GM18511 (cell line): ENCODE measurements around the gene RASGRF1.

ENCODE experiments used
- ATAC-seq: cut with Tn5 transposase; IDR thresholded peaks from one replicate; pipeline ENCODE4 v1.9.1; 2021; ENCODE audit warnings: mild to moderate bottlenecking, moderate library complexity; ENCODE audit not compliant: unreplicated experiment

The RASGRF1 gene

DNA sequence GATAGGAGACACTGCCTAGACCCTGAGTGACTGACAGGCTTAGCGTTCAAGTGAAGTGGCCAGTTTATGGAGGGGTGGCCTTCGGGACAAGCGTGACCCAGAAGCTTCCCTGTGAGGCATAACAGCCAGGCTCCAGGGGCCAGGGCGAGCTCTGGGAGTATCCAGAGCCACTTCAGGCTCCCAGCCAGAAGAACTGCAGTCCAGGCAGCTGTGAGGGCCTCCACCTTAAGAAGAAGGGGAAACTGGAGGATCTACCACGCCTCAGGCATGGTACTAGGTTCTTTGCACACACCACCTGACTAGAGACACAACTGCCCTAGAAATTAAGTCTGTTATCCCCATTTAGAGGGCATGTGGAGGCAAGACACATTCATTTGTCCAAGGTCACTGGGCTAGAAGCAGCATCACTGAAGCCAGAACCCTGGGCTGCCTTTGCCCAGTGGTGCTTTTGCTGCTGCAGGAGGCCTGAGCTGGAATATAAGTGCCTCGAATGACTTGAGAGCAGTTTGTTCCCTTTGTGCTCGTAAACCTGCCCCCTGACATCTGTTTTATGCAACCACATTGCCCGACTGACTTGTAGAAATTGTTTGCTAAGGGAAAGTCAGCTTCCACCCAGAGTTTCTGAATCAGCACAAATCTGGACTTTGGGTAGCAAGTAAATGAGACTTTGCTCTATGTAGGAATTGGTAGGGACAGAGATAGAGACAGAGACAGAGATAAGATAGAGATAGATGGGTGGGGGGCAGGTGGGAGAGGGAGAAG is 23.3 kb downstream of the RASGRF1 start:
- ATAC-seq: no peak

GRCh38 chr15:79066391-79067071 is 24.0 kb downstream of the RASGRF1 start:
- no peak for ATAC-seq

- no peak for ATAC-seq
Measured at GRCh38 chr15:79065706-79066376, 24.7 kb downstream of the RASGRF1 start.

GRCh38 chr15:79065361-79065705 is 25.2 kb downstream of the RASGRF1 start:
- ATAC-seq: no peak

DNA sequence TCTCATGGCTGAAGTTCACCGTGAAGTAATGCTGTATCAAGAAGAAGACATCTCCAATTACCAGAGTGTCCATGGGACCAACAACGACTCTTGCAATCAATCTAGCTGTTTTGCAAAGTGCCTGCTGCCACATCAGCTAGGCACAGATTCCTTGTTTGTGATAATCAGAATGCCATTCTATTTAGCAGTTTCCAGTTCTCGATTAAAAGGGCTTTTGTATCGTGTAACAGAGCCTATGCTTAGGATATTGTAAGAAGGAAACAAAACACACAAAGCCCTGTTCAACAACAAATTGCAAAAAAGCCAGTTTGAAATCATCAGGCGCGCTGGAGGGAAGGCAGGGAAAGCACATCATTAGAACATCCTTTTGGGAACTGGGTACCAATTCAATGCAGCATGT is 26.1 kb downstream of the RASGRF1 start:
- ATAC-seq: no peak

DNA sequence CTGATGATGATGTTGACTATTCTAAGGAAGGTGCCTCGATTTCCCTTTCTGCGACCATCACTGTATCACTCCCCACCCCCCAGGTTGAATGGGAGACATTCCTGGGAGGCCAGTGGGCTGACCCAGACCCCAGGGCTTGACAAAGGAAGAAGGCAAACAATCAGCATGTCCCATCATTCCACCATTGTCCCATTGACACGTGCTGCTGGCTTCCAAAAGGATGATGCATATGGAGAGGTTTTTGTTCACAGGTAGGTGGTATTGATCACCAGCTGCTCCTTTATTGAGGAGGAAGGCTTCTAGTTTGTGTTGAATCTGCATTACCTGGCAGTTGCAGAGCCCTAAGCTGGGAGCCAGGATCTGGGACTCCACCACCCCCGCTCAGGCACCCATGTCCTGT is 30.4 kb downstream of the RASGRF1 start:
- ATAC-seq: no peak

GRCh38 chr15:79059081-79059572 is 31.5 kb downstream of the RASGRF1 start:
- ATAC-seq: no peak

GRCh38 chr15:79058260-79058850 is 32.2 kb downstream of the RASGRF1 start:
- no peak for ATAC-seq

DNA sequence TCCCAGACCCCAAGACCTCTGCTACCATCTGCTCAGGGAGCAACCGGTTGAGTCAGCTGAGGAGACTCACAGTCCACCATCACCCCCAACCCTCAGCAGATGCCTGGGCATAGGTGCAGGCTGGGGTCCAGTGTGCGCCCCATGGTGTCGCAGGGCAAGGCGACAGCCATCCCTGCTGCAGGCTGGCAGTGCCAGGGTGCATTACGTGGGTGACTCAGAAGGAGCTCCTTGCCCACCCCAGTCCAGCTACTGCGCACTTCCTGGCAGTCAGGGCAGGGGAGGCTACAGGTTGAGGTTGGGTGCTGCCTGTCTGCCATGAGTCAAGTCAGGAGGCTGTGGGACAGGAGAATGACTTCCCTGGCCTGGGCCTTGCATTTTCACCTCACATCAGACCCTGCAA is 33.5 kb downstream of the RASGRF1 start:
- no peak for ATAC-seq

DNA sequence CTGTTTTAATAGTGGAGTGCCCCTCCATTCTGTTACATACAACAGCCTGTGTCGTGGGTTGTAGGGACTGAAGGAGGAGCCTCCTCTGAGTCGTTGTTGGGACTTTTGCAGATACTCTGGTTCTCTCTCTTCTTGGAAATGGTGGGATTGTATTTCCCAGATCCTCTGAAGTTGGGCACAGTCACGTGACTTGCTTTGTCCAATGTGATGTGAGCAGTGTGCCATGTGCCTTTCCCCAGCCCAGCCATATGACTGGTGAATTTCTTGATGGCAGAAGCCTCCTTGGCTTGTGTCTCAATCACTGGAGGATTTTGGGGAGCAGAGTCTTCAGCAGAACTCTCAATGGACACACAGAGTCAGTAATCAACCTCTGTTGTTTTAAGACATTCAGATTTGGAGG is 36.2 kb downstream of the RASGRF1 start:
- no peak for ATAC-seq

GRCh38 chr15:79053894-79054293 is 36.7 kb downstream of the RASGRF1 start:
- ATAC-seq: no peak

DNA sequence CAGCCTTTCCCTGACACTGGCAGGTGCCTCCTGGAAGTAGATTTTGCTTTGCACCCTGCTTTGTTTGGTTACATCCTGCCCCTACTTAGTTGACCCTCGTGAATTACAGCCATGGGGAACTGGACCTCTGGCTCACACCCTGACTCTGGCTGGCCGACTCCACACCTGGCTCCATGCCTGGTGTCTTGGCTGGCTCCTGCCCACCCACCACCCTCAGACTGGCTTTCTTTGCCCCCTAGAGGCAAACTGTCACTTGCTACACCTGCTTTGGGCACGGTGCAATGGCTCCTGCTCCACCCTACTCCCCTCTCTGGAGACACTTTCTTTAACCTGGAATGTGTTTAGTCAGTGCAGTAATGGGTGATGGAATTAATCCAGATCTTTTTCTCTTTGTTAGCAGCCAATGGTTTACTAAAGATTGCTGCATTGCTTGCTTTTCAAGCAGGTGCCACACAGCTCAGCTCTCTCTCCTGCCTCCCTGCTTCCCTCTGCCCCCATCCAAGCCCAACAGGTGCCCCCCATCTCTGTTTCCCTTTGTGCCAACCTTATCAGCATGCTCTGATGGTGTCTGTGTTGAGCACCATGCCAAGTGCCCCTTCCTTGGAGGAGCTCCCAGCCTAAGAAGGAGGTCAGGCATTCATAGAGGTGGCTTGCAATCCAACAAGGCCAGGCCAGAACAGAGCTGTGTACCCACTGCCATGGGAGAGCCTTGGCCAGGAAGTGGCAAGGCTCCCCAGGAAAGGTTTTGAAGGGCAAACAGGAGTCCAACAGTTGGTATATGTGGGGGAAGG is 38.4 kb downstream of the RASGRF1 start:
- ATAC-seq: no peak

DNA sequence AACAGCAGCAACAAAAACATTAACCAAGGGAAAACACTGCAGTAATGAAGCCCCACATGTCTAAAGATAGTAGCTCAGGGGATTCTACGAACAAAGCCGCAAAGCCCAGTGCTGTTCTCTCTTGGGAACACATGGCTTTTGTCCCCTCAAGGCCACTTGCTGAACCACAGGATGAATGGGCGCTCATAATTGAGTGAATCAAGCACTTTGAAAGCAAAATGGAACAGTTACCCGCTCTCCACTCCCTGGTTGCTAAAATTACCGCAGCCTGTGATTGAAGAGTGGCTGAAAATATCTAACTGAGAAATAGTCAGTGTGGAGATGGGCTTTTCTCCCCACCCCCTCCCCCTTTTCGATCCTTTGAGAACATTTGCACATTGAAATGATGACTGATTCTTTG is 39.6 kb downstream of the RASGRF1 start:
- ATAC-seq: no peak

DNA sequence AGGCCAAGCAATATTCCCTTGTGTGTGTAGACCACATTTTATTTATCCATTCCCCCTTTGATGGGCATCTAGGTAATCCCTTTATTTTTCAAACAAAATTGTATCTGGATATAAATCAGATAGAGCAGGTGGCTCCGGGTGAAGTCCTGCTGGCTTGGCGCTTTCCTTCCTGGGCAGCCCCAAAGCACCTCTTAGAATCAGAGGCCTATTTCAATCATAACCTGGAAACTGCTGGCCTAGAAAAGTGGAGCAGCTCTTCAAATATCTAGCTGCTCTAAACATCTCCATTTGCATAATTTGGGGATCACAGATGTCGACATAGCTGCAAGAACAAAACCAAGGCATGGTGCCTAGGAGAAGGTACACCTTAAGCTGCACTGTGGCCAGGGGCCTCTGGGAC is 40.2 kb downstream of the RASGRF1 start:
- no peak for ATAC-seq

GRCh38 chr15:79049416-79049815 is 41.2 kb downstream of the RASGRF1 start:
- no peak for ATAC-seq

- no peak for ATAC-seq
Measured at GRCh38 chr15:79047676-79048439, 42.7 kb downstream of the RASGRF1 start.

DNA sequence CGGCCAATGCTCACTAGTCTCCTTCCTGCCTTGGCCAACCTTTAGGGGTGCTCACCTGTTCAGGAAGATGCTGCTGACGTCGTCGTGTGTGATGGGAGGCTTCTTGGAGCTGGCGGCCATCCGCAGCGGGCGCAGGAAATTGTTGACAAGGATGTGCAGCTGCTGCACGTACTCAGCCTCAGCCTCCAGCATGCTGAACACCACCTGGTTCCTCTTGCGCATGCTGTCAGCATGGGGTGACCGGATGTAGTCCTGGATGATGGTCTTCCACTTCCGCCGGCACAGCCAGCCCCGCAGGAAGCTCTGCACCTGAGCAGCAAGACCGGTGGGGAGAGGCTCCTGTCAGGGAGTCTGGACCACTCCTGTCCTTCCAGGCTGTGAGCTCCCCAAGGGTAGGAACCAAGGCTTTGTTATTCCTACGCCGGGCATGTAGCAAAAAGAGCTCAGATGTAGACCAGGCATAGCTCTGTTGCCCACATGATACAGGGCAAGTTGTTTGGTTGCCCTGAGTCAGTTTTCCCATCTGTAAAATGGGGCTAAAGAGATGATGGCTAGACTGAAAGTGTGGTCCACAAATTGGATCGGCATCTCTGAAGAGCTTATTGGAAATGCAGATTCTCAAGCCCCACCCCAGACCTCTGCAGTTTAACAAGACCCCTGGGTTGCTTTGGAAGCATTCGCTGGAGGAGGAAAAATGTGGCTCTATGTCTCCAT is 43.7 kb downstream of the RASGRF1 start:
- ATAC-seq: no peak

DNA sequence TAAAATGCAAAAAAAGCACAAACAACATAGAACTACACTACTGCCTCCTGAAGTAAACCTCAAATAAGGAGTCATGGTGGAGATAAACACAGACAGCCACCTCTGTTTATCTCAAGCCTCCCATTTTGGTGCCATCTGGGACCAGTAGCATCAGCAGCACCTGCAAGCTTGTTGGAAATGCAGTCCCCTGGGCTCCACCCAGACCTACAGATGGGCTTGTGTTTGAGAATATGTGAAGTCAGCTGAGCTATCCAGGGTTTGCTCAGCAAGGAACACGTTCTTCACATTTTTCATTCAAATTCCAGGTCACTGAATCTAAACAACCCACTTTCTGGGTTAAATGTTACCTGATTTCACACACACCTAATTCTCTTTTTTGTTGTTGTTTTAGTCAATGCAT is 45.5 kb downstream of the RASGRF1 start:
- no peak for ATAC-seq

- no peak for ATAC-seq
Measured at GRCh38 chr15:79042213-79042928, 48.2 kb downstream of the RASGRF1 start.
